ENCODE results near the gene KRTCAP2.
A peak's percentile ranks its signal among the peaks of the same experiment; 100 is the strongest.
"Not testable (repeated sequence)": the region's sequence is repeated elsewhere in the genome, so short reads cannot be mapped to it uniquely, and the experiment has no call there.

The KRTCAP2 gene

DNA sequence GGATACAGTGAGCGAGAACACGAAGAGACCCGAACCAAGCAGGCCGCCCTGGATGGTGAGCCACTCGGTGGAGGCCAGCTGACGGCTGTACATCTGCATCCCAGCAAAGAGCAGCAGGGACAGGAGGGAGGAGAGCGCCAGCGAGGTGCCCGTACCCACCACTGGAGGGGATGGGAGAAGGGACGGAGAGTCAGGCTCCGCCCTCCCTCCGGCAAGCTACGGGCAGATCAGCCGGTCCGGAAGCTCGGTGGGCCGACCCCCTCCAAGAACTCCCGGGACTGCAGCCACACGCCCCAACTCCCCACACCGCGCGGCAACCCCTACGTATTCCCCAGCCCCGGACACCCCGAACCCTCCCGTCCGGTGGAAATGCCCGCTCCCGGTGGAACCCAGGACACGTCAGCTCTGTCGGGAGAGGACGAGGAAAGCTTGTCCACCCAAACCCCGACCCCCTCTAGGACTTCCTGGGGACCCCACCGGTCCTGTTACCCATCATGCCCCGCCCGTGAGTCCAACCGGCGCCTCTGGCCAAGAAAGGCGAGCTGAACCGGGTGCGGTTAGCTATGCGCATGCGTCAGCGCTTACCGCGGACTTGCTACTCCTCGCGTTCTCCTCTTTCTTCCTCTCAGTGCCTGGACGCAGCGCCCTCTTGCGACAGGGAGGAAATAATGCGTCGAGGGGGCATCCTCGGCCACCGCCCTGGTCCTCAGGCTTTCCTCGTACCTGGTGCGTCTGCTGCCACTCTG lies at the start of gene KRTCAP2:
TSS of gene KRTCAP2 (minus strand) at position 573 of the 746 bp plus-strand sequence. CDS start at position 493, 80 bp downstream.
- peak; percentile 91 to 95 for DNase-seq

DNA sequence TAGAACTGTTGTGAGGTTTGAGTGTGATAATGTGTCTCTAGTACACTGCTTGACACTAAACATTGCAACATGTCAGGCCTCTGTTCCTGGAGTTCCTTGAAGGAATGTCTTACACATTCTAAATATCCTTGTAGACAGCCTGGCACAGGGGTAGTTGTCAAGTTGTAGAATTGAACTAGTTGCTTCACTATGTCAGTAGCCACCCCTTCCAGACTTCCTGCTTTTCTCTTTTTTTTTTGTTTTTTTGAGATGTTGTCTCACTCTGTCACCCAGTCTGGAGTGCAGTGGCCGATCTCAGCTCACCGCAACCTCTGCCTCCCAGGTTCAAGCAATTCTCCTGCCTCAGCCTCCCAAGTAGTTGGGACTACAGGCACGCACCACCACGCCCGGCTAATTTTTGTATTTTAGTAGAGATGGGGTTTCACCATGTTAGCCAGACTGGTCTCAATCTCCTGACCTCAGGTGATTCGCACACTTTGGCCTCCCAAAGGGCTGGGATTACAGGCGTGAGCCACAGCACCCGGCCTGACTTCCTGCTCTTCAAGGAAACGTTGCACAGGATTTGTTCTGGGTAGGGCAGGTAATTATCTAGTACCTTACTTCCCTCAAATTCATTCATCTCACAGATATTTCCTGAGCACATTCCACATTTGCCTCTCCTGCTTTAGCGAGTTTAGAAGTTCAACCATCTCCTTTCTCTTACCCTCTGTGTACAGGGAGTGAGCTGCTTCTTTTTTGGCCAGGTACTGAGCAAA lies 47.3 kb upstream of the KRTCAP2 start:
- not testable (repeated sequence) for DNase-seq

DNA sequence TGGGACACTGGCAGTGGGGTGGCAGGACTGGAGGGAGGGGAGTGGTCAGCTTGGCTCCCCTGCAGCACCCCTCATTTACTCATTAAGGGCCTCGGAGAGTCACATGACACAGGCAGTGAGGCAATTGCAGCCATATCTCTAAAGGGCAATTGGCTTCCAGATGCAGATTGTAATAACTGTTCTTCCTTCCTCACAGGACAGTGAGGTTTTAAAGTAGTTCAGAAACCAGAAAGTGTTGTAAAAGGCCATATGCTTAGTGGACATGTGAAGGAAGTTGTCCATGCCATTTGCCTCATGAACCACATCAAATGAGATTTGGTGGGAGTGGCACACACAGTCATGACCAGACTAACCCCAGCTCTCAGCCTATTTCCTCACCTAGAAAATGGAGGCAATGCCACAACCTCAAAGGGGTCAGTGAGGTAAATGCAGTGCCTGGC lies 46.5 kb upstream of the KRTCAP2 start:
- peak in 1 of 2 experiments; percentile 27 for DNase-seq

DNA sequence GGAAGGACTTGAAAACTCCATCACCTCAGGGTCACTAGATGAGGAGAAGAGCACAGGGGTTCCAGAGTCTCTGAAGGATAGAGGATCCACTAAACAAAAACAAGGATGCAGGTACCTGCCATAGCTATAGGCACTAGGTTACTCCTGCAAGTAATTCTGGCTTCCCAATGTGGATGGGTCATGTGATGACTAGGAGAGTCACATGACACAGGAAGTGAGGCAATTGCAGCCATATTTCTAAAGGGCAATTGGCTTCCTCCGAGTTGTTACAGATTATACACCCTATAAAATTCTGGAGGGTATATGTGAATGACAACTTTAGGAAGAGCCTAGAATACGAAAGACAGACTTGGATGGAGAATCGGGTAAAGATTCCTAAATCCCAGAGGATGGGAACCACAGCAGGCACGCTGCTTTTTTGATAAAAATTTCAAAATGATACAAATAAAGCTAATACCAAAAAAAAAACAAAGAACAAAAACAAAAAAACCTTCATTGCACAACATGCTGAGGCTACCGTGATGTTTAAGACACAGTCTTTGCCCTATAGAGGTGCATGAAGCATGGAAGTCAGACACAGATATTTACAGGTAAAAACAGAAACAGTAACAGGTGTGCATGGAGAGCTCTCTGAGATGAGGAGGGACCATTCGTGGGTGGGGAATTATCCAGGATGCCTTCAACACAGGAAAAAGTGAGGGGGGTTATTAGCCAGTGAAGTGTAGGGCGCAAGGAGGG lies 45.9 kb upstream of the KRTCAP2 start:
- peak; percentile 11 to 62 for DNase-seq

DNA sequence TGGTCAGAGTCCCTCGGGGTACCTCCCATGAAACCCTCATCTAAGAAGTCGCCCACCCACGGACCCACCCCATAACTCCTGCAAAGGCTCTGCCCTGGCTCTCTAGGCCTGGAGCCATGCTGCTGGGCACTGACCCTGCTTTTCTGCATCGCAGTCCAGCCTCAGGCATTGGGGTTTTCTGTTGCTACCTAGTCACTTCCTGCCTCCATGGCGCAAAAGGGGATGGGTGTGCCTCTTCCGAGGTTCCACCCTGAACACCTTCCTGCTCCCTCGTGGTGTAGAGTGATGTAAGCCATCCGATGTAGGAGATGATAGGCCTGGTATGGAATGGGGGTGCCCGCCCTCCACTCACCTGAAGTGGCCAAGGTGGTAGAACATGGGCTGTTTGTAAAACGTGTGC lies 41.6 kb upstream of the KRTCAP2 start:
- DNase-seq: not testable (repeated sequence)

DNA sequence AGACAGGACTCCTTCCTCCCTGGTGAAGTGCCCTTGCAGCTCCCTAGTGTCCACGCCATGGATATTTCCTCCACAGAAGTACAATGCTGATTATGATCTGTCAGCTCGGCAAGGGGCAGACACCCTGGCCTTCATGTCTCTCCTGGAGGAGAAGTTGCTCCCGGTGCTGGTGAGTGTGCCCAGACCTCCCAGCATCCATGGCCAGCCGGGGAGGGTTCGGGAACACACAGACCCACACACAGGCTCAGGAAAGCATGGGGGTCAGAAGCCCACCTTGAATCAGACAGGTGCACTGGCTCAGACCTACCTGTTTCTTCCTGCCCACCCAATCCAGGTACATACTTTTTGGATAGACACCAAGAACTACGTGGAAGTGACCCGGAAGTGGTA lies 38.9 kb upstream of the KRTCAP2 start:
- not testable (repeated sequence) for DNase-seq

DNA sequence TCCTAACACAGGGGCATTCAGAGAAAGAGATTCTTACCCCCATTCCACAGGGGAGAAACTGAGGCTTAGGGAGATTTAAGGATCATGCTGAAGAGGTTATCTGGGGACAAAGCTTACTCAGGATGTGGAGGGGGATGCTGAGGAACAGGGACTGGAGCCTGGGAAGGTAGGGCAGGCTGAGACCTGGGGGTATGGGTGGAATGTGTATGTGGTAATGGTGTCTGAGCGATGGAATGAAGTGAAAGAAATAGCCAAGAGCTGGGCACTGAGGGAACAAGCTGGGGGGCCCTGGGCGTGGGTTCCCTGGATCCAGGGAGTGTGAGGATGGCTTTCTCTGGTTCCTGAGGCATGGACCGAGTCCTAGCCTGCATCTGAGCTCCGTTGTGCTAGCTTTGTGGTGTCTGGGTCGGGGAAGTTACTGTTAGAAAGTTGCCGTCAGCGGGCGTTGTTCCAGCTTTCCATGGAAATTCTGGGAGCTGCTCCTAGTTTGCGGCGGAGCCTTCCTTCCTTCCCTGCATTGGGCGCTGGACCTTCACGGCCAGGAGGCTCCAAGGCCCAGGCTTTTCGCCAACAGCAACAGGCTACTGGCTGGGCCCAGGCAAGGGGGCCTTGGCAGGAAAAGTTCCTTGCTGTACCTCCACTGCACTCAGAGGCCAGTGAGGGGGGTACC lies 38.4 kb upstream of the KRTCAP2 start:
- not testable (repeated sequence) for DNase-seq

DNA sequence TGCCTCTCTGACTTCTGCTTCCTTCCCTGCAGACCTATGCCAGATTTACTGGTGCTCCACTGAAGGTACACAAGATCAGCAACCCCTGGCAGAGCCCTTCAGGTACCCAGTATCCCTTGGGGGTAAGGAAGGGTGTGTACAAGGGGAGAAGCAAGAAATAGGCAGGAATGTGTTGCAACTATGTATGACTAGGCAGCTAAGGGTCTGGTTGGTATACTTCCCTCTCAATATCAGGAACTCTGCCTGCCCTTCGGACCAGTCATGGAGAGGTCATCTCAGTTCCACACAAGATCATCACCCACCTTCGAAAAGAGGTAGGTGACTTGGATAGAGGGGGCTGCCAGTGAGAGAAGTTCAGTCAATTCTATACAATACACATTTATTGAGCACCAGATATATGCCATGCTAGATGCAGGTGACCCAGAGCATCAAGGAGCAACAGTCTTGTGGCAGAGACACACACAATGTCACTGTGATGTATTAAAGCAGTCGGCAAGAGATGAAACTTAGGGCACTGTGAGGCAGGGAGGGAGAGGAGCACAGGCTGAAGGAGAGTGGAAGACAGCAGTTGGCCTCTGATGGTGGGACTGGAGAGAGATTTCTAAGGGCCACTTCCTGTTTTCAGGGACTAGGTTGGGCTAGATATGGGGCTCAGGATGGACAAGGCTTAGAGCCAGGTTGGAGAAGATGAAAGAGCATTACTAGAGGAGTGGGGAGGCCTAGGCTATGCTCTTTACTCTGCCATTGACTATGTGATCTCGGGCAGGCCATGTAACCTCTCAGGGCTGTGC lies 37.4 kb upstream of the KRTCAP2 start:
- DNase-seq: no peak

DNA sequence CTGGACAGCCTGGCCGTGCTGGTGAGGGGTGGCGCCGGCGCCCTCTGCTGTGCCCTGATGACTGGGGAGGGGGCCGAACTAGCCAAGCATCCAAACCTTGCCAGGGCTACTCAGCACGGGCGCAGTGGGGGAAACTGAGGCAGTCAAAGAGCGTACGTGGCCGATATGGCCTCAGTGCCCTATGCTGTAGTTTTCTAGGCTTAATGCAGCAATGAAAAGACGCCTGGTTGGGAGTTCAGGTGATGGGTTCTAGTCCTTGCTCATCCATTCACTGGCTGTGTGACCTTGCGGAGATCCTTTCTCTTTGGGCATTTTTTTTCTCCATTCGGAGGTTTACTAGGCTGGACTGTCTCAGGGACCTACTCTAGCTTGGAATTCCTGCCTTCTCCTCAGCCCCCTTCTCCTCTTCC lies 36.2 kb upstream of the KRTCAP2 start:
- no peak for DNase-seq

DNA sequence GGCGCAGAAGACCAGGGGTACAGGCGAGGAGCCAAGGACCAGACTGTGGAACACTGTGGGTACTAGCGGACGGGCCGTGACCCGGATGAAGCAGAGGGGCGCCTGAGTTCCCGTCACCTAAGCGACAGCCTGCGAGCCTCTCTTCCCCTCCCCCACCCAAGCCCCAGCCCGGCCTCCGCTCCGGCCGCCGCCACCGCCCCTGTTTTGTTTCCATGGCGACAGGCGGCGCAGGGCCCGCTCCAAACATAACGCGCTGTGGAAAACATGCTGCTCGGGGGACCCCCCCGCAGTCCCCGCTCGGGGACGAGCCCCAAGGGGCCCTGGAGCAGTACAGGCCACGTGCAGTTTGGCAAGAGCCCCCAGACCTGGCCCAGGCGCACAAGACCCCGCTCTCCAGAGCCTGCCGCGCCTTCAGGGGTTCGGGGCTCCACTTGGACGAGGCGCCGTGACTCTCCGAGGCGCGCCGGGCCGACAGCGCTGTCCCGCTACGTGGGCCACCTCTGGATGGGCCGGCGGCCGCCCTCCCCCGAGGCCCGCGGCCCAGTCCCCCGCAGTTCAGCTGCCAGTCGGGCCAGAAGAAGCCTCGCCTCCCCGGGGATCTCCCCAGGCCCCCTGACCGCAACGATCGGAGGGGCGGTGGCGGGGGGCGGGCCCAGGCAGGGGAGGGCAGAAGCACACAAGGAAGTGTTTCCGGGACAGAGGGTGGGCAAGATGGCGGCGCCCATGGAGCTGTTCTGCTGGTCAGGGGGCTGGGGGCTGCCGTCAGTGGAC lies 35.6 kb upstream of the KRTCAP2 start, which contains the start of gene MTX1:
TSS of gene MTX1 (plus strand) at position 155 of the 771 bp plus-strand sequence. CDS start at position 265, 110 bp downstream.
- DNase-seq: peak; percentile 54 to 78

DNA sequence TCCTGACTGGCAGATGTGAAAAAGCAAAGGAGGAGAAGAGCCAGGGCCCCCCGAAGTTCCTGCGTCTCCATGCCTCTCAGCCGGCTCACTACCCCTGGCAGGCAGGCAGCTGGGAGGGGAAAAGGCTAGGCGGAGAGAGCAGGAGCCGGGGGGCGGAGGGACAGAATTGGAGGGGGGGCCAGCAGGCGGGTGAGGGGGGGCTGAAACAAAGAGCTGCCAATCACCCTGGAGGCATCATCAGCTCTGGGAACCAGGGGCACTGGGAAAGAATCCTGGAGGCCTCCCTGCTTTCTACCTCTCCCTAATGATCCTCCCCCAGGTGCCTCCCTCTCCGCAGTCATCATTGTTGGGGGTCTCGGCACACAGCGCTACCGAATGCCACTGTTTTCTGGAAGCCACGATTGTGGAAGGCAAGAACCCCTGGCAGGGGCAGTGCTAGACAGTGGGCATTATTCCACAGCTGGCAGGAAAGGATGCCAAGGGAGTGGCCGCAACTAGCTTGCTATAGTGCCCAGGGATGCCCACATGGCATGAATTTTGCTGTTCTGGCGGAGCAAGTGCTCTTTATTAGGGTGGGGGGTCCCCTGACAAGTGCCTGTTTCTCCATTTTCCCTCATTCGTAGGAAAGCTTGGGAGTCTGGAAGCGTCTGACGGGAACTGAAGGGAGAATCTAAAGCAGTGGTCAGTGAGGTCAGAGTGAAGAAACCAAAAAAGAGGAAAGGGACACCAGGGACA lies 34.9 kb upstream of the KRTCAP2 start, which contains the start of gene THBS3:
TSS of gene THBS3 (minus strand) at position 92 of the 735 bp plus-strand sequence. CDS start at position 71, 21 bp downstream.
- DNase-seq: peak; percentile 62

DNA sequence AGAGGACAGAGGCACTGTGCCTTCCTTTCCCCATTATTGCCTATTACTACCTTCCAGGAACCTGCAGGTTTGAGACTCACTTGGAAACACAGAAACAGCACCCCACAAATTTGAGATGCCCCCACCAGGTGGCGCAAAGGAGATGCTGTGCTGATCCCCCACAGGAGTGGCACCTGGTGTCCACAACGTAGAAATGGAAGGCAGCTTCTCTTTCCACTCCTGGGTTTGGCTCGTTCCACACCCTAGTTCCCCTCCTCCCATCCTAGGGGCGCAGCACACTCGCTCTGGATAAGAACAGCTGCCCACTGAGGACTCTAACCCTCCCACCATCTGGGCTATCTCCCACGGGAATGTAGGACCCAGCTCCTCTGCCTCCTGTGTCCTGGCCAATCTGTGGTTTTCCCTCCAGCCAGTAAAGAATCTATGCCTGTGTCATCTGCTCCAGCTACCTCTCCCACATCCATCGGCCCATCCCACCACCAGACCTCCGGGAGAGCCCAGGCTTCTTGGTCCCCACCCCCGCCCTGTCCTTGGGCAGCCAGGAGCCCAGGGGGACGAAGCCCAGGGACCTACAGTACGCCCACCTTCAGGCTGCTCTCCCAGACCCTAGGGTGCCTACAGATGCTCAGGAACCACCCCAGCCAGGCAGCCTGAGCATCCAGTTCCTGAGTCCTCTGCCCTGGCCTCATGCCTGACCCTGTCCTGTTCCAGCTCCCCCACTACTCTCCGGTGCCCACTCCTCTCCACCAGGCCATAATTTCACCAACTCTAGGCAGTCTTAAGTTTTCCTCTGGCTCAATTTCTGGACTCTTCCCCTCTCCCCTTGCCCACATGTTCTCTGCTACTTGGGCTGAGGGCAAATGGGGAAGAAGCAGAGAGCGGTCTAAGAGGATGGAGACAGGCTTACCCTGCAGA lies 34.0 kb upstream of the KRTCAP2 start:
- DNase-seq: peak; percentile 96 to 98

DNA sequence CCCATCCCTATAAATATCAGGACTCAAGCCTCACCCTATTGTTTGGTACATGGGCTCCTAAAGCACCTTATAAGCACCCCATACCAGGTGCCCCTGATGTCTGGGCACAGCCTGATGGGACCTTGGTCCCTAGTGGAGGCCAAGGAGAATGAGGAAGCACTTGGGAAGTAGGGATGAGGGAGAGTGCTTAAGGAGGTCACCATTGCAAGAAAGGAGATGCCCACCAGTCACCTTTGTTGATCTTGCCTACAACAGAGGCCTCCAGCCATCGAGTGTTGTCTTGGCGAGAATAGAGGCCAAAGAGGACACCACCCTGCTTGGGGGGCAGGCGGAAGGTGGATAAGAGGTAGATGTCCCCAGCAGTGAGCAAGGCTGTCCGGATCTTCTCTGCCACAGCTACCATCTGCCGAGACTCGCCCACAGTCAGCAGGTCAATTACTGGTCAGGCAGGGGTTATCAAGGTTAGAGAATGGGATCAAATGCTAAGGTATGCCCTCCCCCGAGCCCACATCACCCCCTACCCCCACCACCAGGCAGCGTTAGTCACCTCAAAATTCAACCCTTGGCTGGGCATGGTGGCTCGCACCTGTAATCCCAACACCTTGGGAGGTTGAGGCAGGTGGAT lies 33.0 kb upstream of the KRTCAP2 start:
- no peak for DNase-seq

DNA sequence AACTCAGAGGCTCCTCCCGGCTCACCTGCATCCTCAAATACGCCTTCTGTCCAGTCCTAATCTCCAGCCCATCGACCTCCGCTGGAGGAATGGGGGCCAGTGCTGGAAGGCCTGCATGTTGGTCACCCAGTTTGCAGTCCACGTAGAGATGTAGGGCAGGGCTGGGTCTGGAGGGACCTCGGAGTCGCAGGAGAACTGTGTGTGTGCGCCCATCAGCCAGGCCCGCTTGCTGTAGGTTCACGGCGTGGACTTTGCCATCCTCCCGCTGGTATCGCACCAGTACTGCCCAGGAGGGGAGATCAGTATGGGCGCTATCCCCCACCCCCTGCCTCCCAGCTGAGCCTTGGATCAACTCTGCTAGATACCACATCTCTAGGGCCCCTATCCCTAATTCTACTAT lies 31.9 kb upstream of the KRTCAP2 start:
- DNase-seq: no peak

DNA sequence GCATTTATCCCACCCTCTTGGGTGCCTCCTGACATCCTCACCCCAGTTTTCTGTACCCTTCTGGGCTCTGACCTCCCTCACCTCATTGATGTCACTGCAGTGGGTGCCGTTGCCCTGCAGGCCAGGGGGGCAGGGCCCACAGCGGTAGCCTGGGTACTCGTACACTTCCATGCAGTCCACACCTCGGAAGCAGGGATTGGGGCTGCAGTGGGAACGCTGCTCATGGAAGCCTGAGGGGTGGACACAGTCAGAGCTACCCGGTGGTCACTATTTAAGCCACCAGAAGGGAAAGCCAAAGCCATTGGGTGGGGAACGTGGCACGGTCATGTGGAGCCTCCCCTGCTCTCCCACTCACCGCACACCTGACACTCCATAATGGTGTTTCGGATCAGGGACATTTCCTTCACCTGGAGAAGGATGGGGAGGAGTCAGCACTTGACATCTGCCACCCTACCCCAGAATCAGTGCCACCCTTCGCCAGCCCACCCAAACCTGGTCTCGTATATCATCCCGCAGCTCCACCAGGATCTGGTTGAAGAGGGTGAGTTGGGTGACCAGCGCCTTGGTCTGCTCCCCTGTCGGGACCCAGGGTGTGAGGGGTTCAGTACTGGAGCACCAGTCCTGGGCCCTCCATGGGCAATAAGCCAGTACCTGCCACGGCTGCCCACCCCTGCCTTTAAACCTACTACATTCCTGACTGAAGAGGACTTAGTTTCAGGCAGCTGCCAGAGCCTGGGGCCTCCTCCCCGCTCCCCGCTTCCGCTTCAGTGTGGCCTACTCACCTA lies 29.8 kb upstream of the KRTCAP2 start:
- no peak for DNase-seq

DNA sequence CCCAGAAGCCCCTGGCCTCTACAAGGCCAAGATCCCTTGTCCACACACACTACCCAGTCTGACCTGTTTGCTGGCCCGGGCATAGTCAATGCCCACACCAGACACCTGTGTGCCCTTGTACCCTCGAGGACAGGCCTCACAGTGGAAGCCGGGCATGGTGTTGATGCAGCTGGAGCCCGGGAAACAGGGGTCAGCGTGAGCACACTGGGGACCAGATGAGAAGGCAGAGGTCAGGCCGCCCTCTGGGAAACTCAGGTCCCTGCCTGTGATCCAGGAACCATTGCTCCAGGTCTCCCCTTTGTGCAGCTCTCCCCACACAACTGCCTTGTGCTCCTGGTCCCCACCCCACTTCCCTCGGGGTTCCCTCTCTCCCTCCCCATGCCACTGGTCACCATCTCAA lies 29.1 kb upstream of the KRTCAP2 start:
- DNase-seq: no peak

DNA sequence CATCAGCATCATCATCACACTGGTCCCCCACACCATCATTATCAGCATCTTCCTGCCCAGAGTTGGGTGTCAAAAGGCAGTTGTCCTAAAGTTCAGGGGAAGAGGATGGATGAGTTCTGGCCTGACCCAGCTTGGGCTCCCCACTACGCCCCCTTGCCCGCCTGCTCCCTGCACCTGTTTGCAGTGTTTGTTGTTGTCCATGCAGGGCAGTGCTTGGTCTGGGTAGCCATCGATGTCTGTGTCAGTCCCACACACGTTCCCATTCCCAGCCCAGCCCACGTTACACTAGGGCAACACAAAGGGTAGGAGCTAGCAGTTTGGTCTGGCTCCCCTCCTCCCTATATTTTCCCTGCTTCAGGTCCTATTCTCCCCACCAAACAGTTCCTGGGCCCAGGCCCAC lies 27.8 kb upstream of the KRTCAP2 start:
- no peak for DNase-seq

DNA sequence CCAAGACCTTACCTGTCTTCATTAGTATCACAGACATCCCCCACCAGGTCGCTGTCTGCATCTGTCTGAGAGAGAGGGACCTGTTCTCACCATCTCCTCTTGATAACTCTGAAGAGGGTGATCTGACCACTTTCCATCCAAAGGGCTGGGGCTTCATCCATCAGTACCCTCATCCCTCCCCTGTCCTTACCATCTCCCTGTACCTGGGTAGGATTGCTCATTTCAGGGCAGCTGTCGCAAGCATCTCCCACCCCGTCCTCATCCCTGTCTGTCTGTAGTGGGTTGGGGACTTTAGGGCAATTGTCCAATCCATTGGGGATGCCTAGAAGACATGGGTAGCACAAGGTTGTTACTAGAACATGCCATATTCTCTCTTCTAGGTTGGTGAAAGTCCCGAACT lies 26.7 kb upstream of the KRTCAP2 start:
- DNase-seq: no peak

Data from NCI-H524 (cell line).